A204.1 (cell line): ENCODE measurements around the gene GLOD5.

Experiments
- FAIRE-seq: peaks from 2 replicates; lab custom pipeline; 2012; peaks lifted over from hg19 to GRCh38; lab: Jason Lieb, UNC

The GLOD5 gene

DNA sequence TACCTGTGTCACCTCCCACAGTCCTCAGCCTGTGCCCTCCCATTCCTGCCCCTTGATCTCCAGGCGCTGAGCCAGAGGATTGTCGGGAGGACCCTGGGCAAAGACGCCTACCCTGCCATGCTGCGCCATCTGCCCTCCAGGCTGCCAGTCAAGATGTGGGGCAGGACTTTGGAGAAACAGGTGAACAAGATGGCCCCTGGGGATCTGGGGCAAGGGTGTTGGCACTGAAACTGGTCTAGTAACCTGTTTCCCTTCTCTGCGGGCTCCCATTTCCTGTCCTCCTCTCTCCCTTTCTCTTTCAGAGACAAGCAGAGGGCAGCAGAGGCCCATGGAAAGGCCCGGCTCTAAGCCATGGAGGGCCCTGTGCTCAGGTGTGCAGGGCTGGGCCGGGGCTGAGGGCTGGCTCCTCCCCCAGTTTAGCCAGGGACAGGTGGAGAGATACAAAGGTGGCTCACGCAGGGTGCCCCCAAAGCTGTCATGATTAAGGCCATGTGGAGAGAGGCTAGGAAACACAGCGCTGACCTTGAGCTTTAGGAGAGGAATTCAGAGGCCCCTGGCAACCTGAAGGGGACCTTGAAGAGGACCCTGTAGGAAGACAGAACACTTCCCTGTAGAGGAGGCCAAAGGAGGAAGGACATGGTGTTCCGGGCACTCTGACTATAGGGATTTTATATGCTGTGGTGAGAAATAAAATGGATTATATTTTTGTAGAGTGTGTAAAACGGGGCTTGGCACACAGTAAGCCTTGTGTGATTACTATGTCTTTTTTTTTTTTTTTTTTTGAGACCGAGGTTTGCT lies at the start of gene GLOD5:
Gene GLOD5 (plus strand): TSS at position 74 of the 798 bp plus-strand sequence. CDS start 44 bp downstream, at position 118.
- no peak for FAIRE-seq

DNA sequence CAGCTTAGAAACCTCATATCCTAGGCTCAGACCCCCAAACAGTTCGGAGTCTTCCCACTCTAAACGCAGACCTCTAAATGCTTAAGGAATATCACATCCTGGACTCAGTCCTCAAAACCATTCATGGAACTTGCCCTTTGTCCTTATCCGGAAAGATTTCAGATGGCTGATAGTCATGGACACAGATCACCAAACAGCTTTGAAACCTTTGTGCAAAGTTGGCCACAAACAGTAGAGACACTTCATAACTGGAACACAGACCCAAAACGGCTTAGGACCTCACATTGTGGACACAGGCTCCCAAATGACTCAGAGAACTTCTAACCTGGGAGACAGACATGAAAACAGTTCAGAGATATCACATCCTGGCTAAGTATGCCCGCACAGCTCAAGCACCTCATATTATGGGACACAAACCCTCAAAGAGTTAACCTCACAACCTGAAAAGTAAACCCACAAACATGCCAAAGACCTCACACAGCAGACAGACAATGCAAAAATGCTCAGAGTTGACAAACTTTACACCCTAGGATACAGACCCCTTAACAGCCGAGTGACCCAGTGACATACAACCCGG lies 49.5 kb upstream of the GLOD5 start:
- FAIRE-seq, result no peak

DNA sequence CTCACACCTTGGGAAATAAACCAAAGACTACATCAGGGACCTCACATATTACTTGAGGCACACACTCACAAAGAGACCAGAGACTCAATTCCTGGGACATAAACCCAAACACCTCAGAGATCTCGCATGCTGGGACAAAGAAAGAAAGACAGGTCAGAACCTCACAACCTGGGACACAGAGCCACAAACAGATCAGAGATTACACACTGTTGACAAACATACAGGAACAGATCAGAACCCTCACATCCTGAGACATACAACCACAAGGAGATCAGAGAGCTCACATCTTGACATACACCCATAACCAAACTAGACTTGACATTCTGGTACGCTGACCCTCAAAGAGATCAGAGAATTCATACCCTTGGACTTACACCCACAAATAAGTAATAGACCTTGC lies 47.7 kb upstream of the GLOD5 start:
- FAIRE-seq, result no peak

DNA sequence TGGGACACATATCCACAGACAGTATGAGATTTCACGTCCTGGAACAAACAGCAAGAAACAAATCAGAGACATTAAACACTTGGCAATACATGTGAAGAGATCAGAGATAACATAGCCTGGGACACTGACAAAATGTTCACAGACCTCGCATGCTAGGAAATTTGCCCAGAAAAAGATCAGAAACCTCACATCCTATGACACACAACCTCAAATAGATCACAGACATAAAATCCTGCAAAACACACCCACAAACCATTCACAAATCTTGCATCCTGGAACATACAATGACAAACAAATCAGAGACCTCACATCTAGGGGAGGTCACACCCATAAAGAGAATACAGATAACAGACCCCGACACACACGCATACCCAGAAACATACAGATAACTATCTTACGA lies 47.0 kb upstream of the GLOD5 start:
- FAIRE-seq, result no peak

DNA sequence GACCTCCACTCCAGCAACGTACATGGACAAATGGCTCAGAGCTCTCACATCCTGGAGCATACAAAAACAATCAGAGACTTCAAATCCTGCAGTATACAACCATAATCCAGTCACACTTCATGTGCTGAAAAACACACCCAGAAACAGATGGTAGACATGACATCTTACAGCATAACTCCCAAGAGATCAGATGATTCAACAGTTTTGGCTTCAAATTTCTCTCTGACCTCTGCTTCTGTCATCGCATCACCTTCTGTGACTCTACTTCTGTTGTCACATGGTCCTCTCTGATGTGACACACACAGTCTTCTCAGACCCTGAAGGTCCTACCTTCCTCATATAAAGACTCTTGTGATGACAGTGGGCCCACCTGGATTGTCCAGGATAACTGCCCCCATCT lies 46.5 kb upstream of the GLOD5 start:
- FAIRE-seq, result no peak

DNA sequence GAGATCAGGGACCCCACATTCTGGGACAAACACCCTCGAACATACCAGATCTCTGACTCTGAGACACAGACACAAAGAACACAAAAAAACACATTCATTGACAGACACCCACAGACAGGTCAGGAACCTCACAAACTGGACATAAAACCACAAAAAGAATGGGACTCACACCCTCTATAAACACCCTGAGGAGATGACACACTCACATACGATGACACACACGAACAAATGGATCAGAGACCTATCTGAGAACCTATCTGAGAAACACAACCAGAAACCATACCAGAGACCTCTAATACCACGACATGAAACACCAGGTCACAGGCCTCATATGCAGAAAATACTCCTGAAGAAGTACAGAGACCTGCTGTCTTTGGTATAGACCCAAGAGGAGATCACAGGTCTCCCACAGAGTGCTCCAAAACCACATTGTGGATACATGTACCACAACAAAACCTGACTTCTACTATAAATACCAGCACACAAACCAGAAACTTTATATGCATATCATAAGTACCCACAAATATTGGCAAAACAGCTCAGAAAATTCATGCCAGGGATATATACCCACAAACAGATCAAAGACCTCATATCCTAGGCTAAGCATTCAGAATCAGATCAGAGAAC lies 45.6 kb upstream of the GLOD5 start:
- no peak for FAIRE-seq

DNA sequence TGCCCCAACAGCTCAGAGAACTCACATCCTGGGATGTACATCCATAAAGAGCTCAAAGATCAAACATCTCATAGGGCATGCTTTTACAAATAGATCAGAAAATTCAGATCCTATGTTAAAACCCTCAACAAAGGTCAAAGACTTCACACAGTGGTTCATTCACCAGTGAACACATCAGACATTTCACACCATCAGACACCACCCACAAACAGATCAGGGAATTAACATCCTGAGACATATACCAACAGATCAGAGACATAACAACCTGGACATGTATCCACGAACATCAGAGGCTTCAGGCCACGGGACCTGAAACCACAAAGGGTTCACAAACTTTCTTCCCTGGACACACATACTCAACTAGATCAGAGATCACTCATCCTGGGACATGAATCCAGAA lies 41.6 kb upstream of the GLOD5 start:
- FAIRE-seq, result no peak

DNA sequence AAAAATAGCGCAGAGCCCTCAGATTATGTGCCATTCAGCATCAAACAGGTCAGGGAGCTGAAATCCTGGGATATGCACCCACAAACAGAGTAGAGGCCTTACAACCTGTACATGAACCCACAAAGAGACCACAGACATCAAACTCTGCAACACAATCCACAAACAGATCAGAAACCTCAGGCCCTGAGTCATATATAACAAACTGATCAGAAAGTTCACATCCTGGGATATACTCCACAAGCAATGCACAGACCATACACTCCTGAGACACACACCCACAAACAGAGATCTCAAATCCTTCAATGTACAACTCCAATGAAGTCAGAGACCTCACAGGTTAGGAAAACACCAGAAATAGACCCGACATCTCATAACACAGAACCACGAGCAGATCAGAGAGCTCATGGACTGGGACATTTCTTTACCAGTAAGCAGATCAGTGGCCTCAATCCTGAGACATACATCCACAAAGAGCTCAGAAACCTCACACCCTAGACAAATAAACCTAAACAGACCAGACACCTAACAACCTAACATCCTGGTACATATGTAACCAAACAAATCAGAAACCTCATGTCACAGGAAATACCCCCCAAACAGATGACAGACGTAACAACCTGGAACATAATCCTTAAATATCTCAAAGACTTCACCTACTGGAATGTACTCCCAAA lies 40.8 kb upstream of the GLOD5 start:
- no peak for FAIRE-seq

DNA sequence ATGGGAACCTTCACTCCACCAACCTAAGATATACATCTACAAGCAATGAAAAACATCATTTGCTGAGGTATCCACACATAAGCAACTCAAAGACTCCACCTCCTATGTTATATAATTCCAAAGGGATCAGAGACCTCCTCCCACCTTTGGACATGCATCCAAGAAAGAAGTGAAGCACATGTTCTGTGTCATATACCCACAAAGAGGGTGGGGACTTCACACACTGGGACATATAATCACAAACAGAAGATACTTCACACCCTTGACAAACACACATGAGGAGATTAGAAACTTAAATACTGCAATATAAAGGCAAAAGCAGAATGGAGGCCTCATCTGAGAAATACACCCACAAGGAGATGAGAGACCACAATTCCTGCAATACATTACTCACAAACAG lies 39.6 kb upstream of the GLOD5 start:
- FAIRE-seq, result no peak

DNA sequence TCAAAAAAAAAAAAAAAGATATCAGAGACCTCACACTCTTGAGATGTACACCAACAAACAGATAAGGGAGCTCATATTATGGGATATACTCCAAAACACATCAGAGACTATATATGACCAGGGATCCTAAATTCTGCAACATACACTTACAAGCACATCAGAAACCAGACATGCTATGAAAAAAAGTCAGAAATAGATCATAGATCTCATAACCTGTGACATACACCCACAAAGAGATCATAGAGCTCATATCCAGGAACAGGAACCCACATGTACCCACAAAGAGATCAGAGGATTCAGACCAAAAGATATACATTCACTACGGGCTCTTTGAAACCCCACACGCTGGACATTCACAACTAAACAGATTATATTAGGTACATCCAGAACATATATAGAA lies 35.0 kb upstream of the GLOD5 start:
- FAIRE-seq, result no peak

DNA sequence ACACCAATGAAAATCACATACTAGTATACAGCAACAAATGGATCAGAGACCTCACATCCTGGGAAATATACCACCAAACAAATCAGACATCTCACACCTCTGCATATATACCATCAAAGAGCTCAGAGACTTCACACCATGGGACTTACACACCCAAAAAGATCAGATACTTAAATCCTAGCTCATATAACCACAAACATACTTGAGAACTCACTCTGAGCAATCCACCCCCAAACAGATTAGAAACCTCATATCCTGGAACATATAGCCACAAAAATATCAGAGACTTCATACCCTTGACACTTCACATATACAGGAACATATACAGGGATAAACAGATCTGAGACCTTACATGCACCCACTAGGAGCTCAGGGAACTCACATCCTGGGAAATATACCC lies 32.9 kb upstream of the GLOD5 start:
- no peak for FAIRE-seq

DNA sequence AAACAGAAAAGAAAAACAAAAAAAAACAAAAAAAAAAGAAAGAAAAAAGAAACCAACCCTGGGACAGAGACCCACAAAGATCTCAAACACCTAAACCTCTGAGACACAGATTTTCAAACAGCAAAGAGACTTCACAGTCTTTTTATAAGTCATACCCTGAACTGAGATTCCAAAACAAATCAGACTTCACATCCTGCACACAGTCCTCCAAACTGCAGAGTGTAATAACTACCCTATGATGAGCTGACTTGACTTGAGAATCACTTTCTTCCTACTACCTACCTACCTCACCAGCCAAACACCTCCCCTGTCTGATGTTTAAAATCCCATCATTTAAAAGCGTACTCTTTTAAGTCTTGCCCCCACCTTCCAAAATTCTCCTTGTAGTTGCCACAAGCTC lies 25.2 kb upstream of the GLOD5 start:
- no peak for FAIRE-seq

DNA sequence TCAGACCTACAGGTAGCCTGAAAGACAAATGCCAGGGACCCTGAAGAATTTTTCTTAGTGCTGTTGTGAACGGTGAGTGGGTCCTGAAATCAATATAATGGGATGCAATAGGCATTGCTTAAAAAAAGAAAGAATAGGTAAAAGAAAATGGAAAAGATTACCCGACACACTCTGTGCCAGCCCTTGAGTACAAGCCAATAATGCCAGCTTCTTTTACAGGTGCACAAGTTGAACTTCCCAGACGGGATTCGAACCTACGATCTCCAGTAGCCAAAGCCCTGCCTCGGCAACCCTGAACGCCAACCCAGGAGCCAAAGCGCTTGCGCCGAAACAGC lies 24.7 kb upstream of the GLOD5 start:
- FAIRE-seq, result no peak

DNA sequence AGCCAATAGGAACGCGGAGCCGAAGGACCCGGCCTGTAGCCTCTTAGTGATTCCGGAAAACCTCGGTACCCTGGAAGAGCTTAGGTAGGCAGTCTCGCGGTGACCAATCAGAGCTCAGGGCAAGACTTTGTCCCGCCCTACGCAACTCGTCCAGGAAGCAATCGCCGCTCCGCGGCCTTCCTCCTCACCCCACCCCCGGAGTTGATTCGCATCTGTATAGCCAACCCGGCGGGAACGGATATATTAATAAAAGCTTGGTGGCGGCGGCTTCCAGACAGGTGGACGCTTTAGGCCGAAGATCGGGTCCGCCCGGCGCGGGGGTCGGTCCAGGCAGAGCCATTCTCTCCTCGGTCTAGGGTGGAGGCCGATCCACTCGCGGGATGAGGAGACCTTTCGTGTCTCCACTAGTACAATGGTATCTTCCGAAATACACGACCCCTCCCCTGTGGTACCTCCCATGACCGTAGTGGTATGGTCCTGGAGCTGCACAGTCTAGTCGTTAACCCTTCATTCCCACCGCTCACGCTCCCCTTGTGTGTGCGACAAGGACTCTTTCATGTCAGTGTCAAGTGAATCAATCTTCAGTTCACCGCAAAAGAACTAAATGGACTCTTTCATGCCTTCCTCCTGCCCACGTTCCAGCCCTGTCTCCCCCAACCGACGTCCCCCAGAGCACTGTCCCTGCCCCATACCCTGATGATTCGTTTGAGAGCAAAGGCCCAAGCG lies 24.2 kb upstream of the GLOD5 start:
- peak; percentile 90 for FAIRE-seq

DNA sequence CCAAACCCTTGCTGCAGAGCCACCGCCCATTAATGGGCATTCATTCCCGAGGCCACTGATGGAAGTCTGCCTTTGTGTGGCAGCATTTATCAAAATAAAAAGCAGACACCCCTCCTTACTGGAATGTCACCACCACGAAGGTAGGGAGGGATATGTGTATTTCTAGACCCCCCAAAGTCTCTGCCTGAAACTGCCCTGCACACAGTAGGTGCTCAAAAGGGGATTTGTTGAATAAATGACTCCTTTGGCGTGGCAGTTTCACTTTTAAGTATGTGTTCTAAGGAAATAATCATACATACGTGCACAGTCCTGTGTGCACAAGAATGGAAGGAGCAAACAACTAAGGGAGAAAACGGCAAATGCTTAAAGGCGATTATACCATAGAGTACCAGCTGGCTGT lies 23.6 kb upstream of the GLOD5 start:
- no peak for FAIRE-seq

DNA sequence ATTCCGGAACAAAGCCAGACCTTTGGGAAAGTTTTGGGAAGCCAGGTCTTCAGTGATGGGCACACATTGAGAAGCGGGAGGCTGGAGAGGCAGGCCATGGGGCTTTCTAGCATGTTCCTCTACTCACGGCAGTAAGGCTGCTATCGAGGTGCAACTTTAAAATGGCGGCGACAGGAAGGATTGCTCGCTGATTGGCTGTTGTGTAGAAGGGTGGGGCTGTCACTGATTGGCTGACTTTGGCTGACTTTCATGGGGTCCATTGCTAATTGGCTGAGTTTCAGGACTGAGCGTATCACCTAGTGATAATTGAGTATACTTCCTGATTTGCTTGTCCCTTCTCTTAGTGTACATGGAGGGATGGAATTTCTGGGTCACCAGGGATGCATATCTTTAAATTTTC lies 19.7 kb upstream of the GLOD5 start:
- no peak for FAIRE-seq

DNA sequence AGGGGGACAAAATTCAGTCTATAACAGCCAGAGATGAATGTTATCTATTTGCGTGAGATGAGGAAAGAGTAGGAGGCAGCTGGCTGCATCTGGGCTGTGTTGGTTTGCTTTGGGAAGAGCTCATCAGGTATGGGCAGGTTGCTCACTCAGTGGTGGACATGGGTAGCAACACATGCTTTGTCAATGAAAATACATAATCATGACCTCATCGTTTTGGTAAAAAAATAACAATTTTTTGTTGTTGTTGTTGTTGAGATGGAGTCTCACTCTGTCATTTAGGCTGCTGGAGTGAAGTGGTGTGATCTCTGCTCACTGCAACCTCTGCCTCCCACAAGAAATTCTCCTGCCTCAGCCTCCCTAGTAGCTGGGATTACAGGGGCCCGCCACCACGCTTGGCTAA lies 16.3 kb upstream of the GLOD5 start:
- FAIRE-seq, result no peak

DNA sequence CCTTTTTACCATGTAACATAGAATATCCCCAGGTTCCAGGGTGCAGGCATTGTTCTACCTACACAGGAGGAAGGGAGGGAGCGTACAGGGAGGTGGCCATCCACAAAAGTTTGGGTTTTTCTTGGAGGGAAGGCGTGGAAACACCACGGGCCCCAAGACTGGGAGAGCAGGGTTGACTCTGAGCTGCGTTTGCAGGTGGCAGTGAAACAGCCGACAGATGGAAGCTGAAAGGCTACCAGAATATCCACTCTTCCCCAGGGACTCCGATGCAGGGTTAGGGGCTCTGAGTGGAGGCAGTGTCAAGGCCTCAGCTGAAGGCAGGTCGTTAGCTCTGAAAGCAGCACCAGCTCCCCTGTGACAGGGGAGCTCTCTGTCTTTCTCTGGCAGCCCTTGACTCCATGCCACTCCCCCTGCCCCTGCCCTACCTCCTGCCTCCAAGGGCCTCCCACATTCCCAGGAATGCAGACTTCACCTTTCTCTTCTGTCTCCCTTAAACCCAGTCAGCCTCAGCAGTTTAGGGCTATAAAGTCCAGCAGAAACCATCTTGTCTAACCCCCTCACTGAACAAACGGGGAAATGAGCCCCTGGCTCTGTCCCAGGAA lies 14.0 kb upstream of the GLOD5 start:
- no peak for FAIRE-seq

DNA sequence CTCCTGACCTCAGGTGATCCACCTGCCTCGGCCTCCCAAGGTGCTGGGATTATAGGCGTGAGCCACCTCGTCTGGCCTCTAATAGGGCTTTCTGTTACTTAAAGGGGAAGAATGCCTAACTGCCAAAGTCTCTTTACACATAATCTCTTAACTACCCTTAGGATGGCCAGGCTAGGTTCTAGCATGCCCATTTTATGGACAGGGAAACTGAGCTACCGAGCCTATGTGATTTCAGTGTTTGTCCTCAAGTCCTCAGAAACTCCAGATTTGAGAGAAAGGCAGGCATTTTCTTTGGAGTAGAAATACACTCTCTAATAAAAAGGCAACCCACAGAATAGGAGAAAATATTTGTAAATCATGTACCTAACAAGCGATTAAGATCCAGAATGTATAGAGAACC lies 12.4 kb upstream of the GLOD5 start:
- FAIRE-seq, result no peak

DNA sequence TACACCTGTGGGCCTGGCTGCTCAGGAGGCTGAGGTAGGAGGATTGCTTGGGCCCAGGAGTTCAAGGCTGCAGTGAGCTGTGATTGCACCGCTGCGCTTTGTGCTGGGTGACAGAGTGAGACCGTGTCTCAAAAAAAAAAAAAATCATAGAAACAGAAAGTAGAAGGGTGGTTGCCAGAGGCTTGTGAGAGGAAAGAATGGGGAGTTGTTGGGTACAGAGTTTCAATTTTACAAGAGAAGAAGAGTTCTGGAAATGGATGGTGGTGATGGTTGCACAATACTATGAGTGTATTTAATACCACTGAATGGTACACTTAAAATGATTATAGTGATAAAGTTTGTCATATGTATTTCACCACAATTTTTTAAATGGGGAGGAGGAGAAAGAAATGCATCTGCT lies 10.2 kb upstream of the GLOD5 start:
- no peak for FAIRE-seq

DNA sequence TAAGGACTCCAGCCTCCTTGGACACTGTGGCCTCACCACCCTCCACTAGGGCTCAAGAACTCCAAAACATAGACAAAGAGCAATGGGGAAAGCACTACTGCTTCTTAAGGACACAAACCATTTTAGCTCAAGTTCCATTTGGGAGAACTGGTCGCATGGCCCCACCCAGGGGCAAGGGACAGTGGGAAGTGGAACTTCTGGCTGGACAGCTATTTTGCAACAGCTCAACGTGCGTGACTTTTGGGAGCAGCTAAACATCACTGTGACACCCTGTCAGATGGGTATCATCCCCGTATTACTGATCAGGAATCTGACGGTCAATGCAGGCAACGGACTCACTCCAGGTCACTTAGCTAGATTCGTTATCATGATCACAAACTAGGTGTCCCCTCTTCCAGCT lies 9.0 kb upstream of the GLOD5 start:
- FAIRE-seq, result no peak

DNA sequence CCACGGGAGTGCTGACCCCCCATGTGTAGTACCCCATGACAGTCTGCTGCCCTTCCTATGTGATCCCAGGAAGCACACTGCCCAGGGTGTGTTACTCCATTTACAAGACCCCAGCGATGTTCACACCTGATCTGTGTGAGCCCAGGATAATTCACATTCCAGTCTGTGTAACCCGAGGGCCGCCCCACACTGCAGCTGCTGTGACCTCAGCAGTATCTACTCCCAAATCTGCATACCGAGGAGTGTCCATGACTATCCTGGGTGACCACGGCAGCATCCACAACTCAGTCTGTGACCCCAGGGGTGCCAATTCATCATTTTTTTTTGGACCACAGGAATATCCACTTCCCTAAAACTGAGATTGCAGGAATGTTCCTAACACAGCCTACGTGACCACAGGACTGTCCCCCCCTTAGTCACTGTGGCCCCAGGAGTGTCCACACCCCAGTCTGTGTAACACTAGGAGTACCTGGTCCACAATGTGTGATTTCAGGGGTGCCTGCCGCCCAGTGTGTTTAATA lies 7.8 kb upstream of the GLOD5 start:
- no peak for FAIRE-seq
